Measurements from ENCODE around the gene ARAP2.

The ARAP2 gene, protein sequence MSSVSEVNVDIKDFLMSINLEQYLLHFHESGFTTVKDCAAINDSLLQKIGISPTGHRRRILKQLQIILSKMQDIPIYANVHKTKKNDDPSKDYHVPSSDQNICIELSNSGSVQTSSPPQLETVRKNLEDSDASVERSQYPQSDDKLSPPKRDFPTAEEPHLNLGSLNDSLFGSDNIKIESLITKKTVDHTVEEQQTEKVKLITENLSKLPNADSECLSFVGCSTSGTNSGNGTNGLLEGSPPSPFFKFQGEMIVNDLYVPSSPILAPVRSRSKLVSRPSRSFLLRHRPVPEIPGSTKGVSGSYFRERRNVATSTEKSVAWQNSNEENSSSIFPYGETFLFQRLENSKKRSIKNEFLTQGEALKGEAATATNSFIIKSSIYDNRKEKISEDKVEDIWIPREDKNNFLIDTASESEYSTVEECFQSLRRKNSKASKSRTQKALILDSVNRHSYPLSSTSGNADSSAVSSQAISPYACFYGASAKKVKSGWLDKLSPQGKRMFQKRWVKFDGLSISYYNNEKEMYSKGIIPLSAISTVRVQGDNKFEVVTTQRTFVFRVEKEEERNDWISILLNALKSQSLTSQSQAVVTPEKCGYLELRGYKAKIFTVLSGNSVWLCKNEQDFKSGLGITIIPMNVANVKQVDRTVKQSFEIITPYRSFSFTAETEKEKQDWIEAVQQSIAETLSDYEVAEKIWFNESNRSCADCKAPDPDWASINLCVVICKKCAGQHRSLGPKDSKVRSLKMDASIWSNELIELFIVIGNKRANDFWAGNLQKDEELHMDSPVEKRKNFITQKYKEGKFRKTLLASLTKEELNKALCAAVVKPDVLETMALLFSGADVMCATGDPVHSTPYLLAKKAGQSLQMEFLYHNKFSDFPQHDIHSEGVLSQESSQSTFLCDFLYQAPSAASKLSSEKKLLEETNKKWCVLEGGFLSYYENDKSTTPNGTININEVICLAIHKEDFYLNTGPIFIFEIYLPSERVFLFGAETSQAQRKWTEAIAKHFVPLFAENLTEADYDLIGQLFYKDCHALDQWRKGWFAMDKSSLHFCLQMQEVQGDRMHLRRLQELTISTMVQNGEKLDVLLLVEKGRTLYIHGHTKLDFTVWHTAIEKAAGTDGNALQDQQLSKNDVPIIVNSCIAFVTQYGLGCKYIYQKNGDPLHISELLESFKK (N-terminal part only)

DNA sequence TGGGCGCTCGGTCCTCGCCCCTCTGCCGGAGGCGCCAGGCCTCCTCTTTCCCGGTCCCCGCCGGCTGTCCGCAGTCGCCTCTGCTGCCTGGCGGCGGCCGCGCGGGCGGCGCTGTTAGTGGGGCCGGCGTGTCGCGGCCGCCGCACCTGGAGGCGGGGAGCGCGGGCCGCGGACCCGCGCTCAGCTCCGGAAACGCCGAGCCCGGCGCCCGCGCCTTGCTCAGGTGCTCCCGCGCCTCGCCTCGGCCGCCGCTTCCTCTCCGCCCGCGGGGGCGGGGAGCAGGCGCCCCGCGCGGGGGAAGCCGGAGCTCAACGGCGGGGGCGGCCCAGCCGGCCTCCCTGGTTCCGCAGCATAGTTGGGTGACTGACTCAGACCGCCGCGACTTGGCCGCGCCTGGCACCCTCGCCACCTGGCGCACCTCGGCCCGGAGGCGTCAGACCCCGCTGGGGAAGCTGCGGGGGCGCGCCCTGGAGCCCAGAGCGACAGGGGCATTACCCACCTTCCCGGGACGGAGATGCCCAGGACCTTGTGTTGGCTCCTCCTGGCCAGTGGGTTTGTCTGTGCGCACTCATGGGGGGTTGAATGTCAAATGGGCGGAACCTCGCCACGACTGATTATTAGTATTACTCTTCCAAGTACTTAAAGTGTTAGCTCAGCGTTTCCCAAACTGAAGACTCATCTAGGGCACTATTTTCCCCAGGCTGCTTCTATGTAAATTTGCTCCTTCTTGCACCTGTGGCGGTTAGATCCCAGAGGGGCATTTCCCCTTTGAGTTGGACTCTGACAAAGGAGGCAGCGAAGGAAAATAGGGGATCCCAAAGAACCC lies at the start of gene ARAP2:
Gene ARAP2 (minus strand): TSS at position 258 of the 826 bp plus-strand sequence. CDS start 15,028 bp downstream, outside the sequence.
- peak; percentile 62 for DNase-seq

DNA sequence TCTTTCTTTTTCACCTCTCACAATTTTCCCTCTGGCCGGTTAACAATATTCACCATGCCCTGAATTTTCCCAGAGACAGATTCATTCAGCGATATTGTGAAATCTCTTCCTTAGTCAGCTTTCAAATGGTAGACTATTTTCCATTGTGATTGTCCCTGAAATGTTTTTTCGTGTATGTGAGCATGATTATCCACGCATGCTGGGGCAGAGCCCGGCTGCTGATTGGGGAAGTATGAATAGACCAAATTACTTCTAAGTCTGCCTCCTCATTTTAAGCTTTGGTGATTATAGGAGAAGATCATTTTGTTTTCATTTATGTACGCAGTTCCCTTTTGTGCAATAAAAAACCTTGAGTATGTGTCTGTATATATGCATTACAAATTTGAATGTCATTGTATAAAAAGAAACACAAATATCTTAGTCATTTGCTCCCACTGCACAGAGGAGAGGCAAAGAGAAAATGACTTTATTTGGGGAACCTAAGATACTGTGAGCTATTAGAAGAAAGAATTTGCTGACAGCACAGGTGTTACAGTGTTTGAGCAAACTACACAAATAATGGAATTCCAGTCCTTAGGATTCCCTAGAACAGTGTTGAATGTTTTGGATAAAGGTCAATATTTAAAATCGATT lies 48.4 kb upstream of the ARAP2 start:
- no peak for DNase-seq

DNA sequence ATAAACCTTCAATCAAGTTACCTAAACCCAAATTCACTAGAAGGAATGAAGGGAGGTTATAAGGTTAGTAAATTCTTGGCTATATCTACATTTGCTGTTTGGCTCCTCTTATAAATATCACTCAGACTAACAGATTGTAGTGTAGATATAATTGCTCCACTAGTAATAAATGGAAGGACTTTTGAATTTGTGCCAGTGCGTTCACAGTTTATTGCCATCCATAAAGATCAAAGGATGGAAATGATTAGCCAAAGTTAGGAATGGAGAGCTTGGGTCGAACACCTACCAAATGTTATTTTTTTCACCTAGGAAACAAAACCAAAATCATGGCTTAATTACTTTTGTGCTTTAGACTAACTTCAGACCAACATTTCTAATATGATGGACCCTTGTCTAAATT lies 46.3 kb upstream of the ARAP2 start:
- DNase-seq, result no peak

DNA sequence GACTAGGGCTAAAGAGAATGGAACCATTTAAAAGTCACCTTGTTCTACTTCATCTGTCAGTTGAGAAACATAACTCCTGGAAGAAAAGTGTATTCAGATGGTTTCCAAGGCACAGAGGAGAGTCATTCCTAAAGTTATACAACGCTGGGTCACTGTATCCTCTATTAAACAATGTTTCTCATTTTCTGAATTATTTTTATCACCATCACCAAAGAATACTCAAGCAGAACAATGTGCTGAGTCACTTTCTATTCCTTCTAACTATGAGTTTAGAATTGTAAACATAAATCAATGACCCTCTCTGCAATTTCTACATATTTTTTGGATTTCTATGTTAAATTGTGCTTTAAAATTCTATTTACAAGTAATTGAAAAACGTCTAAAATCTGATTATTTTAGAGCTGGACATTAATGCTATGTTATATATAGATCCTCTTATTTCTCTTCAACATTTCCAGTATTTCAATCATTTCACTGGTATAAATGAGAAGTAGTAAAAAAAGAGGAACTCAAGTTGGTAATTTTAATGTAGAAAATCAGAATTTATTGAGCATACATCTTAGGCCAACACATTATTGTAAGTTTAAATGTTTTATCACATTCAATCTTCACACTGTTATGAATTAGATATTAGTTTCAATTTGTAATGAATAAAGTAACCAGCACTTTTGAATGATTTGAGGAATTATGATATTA lies 44.6 kb upstream of the ARAP2 start:
- no peak for DNase-seq

DNA sequence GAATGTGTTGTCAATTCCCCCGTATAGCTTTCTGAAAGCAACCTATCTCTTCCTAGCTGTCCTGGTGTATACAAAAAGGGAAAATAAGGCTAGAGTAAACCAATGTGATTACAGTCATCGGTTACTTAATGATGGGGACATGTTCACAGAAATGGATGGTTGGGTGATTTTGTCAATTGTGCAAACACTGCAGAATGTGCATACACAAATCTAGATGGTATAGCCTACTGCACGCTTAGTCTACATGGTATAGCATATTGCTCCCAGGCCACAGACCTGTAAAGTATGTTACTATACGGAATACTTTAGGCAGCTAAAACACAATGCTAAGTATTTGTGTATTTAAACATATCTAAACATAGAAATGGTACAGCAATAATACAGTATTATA lies 42.2 kb upstream of the ARAP2 start:
- no peak for DNase-seq

DNA sequence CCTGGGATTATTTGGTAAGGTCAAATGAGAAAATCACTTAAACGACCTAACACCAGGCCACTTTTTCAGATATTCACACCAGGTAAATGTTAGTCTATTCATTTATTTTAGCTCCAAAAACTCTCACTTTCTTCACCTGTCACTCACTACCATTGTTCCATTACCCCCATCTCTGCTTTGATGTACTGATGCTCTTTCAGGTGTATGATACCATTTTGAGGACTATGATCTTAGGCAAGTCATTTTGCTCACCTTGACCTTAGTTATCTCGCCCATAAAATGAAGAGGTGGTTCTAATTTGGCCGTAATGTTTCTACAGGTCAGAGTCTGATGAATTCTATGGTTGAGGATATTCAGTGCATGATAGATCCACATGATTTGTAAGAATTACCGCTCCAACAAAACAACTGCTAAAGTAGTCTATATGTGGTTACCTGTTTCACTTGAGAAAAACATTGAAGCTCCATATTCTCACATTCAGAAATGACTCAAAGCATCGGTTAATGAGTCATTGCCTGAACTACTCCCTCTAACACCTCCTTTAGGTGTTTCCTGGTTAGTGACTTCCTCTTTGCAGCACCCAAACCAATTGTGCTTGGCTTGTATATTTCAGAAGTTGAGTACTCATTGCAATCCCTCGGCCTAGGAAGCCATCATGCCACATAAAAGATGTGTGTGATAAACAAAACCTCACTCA lies 41.6 kb upstream of the ARAP2 start:
- DNase-seq, result peak; percentile 65

DNA sequence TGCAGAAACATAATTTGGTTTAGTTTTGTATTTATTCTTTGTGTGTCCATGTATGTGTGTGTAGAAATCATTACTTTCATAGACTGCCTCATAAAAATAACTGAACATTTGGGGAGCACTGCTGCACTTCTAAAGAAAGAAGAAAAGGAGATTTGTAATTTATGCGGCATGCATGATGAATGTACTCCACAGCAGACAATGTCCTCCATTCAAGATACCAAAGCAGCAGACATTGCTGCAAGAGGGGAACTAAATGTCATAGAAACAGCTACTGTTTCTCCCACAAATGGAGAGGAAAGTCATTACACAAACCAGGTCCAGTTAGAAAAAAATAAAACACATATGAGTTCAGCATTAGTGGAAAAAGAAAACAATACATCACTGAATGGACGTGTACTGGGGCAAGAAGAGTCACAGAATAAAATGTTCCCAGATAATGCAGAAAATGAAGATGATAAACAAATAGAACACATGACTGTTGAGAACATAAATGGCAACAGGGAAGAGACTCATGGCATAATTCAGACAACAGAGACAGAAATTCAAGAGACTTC lies 39.7 kb upstream of the ARAP2 start:
- no peak for DNase-seq

DNA sequence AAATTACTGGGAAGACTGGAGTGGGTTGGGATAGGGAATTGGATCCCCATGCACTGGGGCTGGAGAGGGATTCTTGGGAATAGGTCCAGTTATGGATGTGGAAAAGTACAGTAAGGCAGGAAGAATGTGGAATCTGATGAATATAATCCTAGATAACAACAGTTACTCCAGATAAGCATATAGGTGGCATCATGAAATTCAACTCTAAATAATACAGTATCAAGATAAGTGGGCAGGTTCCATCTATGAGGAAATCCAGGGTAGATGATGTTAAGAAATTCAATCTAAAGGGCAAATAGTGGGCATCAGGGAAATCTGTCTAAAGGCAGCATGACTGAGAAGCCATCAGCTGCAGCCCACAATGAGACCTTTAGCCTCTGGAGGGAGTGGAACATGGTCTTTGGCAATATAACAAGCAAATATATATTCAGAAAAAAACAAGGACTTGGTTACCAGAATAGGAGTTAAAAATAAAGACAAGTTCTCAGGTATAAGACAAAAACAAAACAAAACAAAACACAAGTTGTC lies 38.3 kb upstream of the ARAP2 start:
- DNase-seq, result no peak

DNA sequence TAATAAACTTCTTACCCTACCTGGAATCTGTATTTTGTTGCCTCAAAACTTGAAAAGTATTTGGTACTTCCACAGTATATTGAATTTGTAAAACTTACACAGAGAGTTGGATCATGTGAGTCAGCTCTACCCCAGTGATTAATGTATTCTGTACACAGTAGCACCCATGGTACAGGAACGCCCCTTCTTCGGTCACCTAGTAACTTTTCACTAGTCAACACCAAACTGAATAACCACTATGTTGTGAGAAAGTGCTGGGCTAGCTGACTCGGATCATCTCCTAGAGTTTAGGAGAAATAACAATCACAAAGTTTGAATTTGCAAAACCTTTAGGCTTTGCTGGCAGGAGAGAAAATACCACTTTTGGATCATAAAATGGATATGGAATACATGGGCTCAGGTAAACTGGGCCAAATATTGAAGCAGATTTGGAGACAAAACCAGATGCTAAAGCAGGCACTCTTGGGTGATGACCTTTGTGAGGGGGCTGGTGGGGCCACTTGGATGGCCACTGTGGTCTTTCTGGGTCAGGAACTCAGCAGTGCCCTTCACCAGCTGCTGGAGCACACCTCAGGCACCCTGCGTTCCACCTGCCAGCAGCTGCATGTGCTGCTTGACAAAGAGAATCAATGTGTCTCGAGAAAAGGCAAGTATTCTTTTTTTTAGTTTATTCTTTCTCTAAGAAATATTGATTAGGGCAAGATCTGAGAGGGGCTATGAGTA lies 37.2 kb upstream of the ARAP2 start, which contains the start of gene DTHD1:
Gene DTHD1 (plus strand): TSS at position 233 of the 723 bp plus-strand sequence. CDS start 143 bp downstream, at position 376.
- no peak for DNase-seq

DNA sequence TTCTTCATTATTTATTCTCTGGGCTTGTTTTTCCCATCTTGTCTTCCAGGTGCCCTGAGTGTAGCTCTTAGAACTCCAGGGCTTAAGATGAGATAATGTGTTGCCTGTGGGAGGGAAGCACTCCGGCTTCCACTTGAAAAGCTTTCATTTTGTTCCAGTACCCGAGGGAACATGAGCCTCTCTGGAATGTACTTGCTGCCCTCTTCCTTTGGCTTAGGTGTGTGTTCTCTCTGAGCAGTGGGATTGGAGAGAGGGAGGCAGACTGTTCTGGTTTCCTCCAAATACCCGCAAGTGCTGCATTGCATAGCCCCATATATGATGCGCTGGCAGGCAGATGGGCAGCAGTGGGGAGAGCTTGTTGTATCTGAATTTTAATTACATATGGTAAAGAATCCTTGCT lies 36.2 kb upstream of the ARAP2 start:
- DNase-seq, result no peak

DNA sequence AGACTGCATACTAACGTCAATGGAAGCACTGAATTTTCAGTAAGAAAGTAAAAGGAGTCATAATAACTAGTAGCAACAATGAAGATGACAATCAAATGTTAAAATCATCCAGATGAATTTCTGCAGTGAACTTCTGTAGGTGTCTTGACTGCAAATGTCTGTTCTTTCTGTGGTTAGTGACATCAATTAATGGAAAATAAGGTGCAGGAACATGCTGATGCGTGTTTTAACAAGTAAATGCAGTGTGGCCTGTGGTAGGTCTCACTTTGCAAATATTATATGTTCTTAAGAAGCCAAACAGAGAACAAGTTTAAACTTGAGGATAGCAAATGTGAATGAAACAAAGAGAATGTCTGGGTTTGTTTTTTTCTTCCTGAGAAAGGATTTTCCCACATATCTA lies 34.5 kb upstream of the ARAP2 start:
- DNase-seq, result no peak

DNA sequence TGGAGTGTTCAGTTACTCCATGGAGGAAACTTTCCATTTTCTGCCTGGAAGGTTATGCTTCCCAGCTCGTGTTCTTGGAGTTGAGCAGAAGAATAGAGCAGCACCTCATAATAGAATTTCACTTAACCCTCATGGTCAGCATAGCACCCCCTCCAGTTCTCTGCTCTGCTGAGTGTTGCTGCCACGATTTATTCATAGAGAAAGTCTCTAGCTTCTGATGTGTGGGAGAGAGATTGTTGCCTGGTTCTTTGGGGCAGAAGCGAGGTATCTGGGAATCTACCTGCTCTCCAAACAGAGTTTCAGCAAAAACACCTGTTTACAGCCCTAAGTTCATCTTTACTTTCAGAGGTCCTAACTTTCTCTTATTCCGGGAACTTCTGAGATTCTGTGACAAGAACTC lies 33.2 kb upstream of the ARAP2 start:
- no peak for DNase-seq

DNA sequence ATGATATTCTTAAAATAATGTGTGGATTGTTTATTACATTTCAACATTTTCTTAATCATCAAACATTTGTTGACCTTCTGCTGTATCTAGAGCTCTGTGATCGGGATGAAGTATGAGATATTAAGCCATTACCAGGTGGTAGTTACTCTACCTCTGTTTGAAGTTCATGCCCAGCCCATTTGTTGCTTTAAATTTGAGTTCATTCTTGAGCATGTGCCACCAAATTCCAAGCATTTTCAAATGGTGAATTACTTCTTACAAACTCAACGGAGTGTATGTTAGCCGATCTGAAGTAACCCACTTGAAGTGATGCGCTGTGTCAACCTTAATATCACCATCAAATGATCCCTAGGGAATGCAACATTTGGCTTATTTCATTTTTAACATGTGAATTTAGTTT lies 29.8 kb upstream of the ARAP2 start:
- DNase-seq, result no peak

DNA sequence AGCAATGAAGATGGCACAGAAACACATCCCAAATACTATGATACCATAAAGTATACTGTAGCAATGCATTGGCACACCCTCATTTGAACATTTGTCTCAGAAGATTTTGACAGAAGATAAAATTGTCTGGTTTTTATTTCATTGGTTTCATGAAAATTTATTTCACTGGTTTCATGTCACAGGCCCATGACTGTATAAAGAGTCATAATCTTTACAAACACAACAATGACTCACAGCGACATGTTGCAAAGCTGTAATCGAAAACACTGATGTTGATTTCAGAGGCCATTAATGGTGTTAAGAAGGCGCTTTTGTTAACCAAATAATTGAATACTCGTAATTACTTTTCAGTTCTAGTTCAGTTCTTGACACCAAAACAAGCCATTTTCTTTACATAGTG lies 29.0 kb upstream of the ARAP2 start:
- DNase-seq, result no peak

DNA sequence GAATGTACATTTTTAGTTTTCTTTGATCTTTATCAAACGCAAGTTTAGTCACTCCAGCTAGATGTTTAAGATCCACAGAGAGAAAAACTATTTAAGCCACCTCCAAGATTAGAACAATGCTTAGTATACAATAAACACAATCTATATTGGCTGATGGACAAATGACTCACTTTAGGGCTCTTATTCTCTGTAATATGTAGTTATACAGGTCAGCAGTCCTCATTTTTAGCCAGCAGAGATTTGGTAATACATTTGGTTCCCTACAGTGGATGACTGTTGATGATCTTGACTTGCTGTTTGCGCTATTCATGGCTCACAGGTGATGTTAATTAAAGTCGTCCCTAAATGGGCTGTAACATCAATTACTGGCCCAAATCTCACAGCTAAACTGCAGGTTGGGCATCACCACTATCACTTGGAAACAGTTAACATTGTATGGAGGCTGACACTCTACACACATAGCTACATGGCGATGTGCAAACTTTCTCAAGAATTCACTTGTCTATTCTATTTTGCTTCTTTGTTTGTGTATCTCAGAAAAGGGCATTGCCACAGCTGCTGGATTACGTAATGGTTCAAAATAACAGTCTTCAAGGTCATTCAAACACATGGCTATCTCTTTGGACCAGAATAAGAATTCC lies 25.3 kb upstream of the ARAP2 start:
- DNase-seq, result no peak

DNA sequence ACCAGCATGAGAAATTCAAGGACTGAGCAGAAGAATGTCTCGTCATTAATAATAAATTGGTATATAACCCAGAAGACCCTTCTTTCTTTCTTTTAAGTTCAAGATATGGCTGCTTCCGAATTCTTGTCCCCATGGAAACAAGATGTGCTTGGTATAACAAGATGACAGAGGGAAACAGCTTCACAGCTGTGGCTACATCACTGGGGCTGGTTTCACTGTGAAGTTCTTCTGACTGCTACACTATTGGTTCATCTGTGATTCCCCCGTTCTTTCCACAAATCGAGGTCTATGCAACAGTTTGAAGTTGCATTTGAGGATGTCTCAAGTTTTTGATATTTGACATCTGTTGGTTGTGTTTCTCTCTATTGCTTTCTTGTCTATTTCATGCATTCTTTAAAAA lies 24.8 kb upstream of the ARAP2 start:
- DNase-seq, result no peak

DNA sequence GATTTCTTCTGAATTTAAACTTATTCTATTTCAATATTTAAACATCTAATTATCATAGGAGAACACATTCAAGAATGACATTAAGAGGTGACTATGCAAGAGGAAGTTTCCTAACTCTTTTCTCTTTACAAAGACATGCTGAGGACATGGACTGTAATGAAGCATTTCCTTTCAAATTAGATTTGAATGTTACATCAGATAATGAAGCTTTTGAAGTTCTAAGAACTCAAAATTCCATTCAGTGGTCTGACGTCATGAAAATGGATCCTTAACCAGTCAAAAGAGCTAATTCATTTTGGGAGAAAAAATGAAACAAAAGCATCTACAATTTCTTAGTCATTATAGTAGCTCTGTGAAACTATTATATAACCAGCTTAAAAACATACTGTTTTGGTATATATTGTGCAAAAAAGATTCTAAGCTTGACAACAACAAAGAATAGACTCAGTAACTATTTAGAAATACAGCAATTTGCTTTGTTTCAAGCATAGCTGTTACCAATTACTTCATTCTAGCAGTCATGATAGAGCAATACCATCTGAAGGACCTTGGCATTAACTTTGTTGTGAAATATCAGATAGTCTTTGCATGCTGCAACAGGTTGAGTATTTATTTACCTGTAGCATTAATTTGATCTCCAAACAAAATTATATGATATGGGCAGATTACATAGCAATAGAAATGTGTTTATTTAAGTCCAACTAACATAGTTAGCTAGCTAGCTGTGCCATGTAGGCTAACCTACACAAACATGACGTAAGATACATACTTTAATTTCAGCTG lies 23.4 kb upstream of the ARAP2 start:
- no peak for DNase-seq
